ENCODE results near the gene RNF130. TPM values are rescaled to one million over a fixed set of nuclear protein-coding genes. Genes with fewer than 3 reads are reported as not detected.

Gene RNF130
- total RNA-seq, 1 experiment from 2014 or later = 31.8 TPM

- H3K27me3 Mint-ChIP-seq (ENCODE audit: insufficient read depth, unreplicated experiment) = no peaks in the 10 kb centered on the region
- no peaks in the 10 kb centered on the region for H3K36me3 Mint-ChIP-seq (ENCODE audit: insufficient read depth, unreplicated experiment)
- no peak for DNase-seq (ENCODE audit: unreplicated experiment)
- H3K4me1 Mint-ChIP-seq (ENCODE audit: insufficient read depth, unreplicated experiment) = no peaks in the 10 kb centered on the region
- ChIA-PET POLR2A (no interaction called here), CTCF (interaction anchor here (1.2 to 1.5 kb wide), 3 partner anchors 9 to 11 kb away, joined by 3 to 5 read pairs (median 5); no protein-coding TSS in a partner anchor)
- no peak overlapping the region for H3K4me3 Mint-ChIP-seq (ENCODE audit: unreplicated experiment)
- H3K9me3 Mint-ChIP-seq (ENCODE audit: unreplicated experiment) = no peaks in the 10 kb centered on the region
- TF ChIP-seq CTCF (IDR thresholded peaks at IDR 0.05; ENCODE audit: unreplicated experiment) = no peak
- BruUV-seq (replicated peaks) = no TSS peak
- intact Hi-C loops (cut with micrococcal nuclease) = no loop called here
- H3K27ac Mint-ChIP-seq (ENCODE audit: low read depth, unreplicated experiment) = no peak overlapping the region
These were observed 28.4 kb upstream of the RNF130 start for GRCh38 chr5:180099733-180100611.

- ChIA-PET CTCF (interaction anchor here (0.5 to 1.5 kb wide), 4 partner anchors 8 to 216 kb away, joined by 3 to 5 read pairs (median 4); no protein-coding TSS in a partner anchor), POLR2A (no interaction called here)
- intact Hi-C loops (cut with micrococcal nuclease) = no loop called here
- no peak overlapping the region for H3K4me3 Mint-ChIP-seq (ENCODE audit: unreplicated experiment)
- H3K27me3 Mint-ChIP-seq (ENCODE audit: insufficient read depth, unreplicated experiment) = no peaks in the 10 kb centered on the region
- TF ChIP-seq CTCF (IDR thresholded peaks at IDR 0.05; ENCODE audit: unreplicated experiment) = no peak
- H3K36me3 Mint-ChIP-seq (ENCODE audit: insufficient read depth, unreplicated experiment) = no peaks in the 10 kb centered on the region
- H3K27ac Mint-ChIP-seq (ENCODE audit: low read depth, unreplicated experiment) = no peak overlapping the region
- no peak for DNase-seq (ENCODE audit: unreplicated experiment)
- H3K9me3 Mint-ChIP-seq (ENCODE audit: unreplicated experiment) = no peaks in the 10 kb centered on the region
- no TSS peak for BruUV-seq (replicated peaks)
- H3K4me1 Mint-ChIP-seq (ENCODE audit: insufficient read depth, unreplicated experiment) = no peaks in the 10 kb centered on the region
These were observed 27.6 kb upstream of the RNF130 start for GRCh38 chr5:180098991-180099732.

- H3K4me3 Mint-ChIP-seq (ENCODE audit: unreplicated experiment) = no peak overlapping the region
- BruUV-seq (replicated peaks) = no TSS peak
- CTCF ChIA-PET = interaction anchor here (0.6 to 1.4 kb wide), 2 partner anchors 10 to 217 kb away, joined by 3 to 4 read pairs; no protein-coding TSS in a partner anchor
- no peaks in the 10 kb centered on the region for H3K27me3 Mint-ChIP-seq (ENCODE audit: insufficient read depth, unreplicated experiment)
- H3K27ac Mint-ChIP-seq (ENCODE audit: low read depth, unreplicated experiment) = no peak overlapping the region
- no peak for DNase-seq (ENCODE audit: unreplicated experiment)
- POLR2A ChIA-PET = no interaction called here
- H3K4me1 Mint-ChIP-seq (ENCODE audit: insufficient read depth, unreplicated experiment) = no peaks in the 10 kb centered on the region
- intact Hi-C loops (cut with micrococcal nuclease) = no loop called here
- H3K9me3 Mint-ChIP-seq (ENCODE audit: unreplicated experiment) = no peaks in the 10 kb centered on the region
- no peaks in the 10 kb centered on the region for H3K36me3 Mint-ChIP-seq (ENCODE audit: insufficient read depth, unreplicated experiment)
- no peak for TF ChIP-seq CTCF (IDR thresholded peaks at IDR 0.05; ENCODE audit: unreplicated experiment)
These were observed 27.0 kb upstream of the RNF130 start for GRCh38 chr5:180098526-180098925.

- H3K4me1 Mint-ChIP-seq (ENCODE audit: insufficient read depth, unreplicated experiment) = no peaks in the 10 kb centered on the region
These were observed 26.4 kb upstream of the RNF130 start for GRCh38 chr5:180097926-180098325.

More at GRCh38 chr5:180097926-180098325, 26.4 kb upstream of the RNF130 start:
- no TSS peak for BruUV-seq (replicated peaks)
- Mint-ChIP-seq H3K36me3 (ENCODE audit: insufficient read depth, unreplicated experiment) (no peaks in the 10 kb centered on the region), H3K27ac (ENCODE audit: low read depth, unreplicated experiment) (no peak overlapping the region), H3K9me3 (ENCODE audit: unreplicated experiment) (no peaks in the 10 kb centered on the region), H3K4me3 (ENCODE audit: unreplicated experiment) (no peak overlapping the region), H3K27me3 (ENCODE audit: insufficient read depth, unreplicated experiment) (no peaks in the 10 kb centered on the region)
- intact Hi-C loops (cut with micrococcal nuclease) = no loop called here
- CTCF ChIA-PET = no interaction called here
- POLR2A ChIA-PET = no interaction called here
- TF ChIP-seq CTCF (IDR thresholded peaks at IDR 0.05; ENCODE audit: unreplicated experiment) = no peak
- no peak for DNase-seq (ENCODE audit: unreplicated experiment)

All from MCF 10A (cell line).